RWPE1 (cell line): ENCODE results near the gene KAT6B.

ENCODE experiments used
- CTCF ChIA-PET: fragments of 350-600 bp; sonication (Branson Sonifier 250); formaldehyde crosslinking; extraction: SDS; loops from one replicate; lab custom pipeline; 2021; lab: Yijun Ruan, JAX
- POLR2A ChIA-PET: fragments of 400-600 bp; formaldehyde crosslinking; extraction: SDS; loops from one replicate; lab custom pipeline; 2020; ENCODE audit warnings: antibody characterized with exemption; ENCODE audit not compliant: low non-redundant PET; lab: Yijun Ruan, JAX
- DNase-seq: peaks from one replicate; pipeline ENCODE4 v3.0.0; 2012; ENCODE audit warnings: low spot score
- H3K27ac ChIP-seq: fragments of 450-650 bp; 2 replicates; pipeline ENCODE4 v1.5.1; 2017
- TF ChIP-seq, protein P1 (sequence below): fragments of 450-650 bp; conservative IDR thresholded peaks from 2 replicates; pipeline ENCODE4 v1.5.1; 2017; ENCODE audit warnings: low read depth, mild to moderate bottlenecking

The KAT6B gene

DNA sequence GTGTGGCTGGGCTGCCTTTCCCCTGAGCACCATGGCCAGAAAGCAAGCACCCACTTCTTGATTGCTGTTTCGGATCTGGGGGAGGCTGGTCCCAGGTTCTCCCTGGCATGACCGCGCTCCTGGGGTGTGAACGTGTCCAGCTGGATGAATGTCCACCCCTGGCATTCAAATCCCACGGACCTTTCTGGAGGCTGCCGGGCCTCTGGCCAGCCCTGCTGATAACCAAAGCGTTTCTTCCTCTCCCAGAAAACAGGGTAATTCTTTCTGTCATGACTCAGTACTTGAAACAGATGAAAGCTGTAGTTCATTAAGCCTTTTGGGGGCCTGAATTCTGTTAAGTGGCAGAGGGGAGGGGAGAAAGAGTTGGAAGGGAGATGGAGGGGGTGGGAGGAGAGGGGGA is 211.9 kb downstream of the KAT6B start:
- POLR2A ChIA-PET: no interaction called here
- DNase-seq: no peak
- TF ChIP-seq, protein P1, sequence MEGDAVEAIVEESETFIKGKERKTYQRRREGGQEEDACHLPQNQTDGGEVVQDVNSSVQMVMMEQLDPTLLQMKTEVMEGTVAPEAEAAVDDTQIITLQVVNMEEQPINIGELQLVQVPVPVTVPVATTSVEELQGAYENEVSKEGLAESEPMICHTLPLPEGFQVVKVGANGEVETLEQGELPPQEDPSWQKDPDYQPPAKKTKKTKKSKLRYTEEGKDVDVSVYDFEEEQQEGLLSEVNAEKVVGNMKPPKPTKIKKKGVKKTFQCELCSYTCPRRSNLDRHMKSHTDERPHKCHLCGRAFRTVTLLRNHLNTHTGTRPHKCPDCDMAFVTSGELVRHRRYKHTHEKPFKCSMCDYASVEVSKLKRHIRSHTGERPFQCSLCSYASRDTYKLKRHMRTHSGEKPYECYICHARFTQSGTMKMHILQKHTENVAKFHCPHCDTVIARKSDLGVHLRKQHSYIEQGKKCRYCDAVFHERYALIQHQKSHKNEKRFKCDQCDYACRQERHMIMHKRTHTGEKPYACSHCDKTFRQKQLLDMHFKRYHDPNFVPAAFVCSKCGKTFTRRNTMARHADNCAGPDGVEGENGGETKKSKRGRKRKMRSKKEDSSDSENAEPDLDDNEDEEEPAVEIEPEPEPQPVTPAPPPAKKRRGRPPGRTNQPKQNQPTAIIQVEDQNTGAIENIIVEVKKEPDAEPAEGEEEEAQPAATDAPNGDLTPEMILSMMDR: no peak
- CTCF ChIA-PET: interaction anchor here (0.7 kb wide), 1 partner anchor 790 kb away, joined by 3 read pairs; no protein-coding TSS in a partner anchor
- H3K27ac ChIP-seq: no peak overlapping the region

DNA sequence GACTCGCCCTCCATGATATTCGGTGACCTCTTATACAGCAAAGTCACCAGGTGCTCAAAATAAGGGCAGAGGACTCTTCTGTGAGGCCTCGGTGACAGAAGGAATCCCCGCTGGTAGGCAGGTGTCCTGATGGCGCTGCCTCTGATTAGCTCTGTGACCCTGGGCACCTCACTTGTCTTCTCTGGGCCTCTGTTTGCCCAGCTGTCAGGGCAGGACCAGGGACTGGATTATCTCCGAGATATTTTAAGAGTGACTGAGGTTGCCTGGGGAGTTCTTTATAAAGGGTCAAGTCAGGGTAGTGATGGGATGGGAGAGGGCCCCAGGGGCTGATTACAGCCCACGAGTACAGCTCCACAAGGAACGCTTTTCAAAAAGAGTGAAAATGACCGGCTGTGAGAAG is 214.2 kb downstream of the KAT6B start:
- POLR2A ChIA-PET: interaction anchor here (0.6 kb wide), 1 partner anchor 254 kb away, joined by 3 read pairs; no protein-coding TSS in a partner anchor
- CTCF ChIA-PET: no interaction called here

DNA sequence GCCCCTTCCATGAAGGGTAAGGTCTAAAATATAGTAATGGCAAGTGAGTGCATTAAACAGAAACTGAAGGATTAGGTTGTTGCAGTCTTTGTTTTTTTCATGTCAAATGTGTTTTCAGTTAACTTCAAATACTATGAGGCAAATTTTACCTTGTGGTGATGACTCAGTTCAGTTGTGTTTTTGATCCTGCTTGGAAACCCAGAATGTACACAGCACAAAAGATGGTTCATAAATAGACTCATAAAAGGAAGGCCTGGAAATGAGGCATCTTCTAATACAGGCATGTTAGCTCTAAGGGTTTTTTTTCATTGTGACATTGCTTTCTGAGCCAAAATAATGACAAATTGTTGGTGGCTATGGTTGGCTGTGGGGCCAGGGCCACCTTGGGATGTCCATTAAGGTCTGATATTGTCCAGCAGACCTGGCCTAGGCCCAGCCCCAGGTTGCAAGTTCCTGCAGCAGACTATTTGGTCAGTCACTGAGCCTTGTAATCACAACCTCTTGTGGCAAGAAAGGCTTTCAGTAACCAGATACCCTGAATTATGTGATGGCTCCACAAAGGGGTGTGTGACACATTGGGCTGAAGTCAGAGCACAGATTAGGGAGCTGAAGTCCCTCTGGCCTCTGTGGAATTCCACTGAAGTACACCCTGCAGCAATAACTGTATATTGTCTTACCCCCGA is 216.0 kb downstream of the KAT6B start:
- ChIA-PET POLR2A (no interaction called here), CTCF (interaction anchor here (0.6 kb wide), 2 partner anchors 22 to 58 kb away, joined by 6 to 8 read pairs; no protein-coding TSS in a partner anchor)
- TF ChIP-seq, protein P1: no peak
- DNase-seq: no peak
- no peak overlapping the region for H3K27ac ChIP-seq

More for the DNA sequence above, 214.2 kb downstream of the KAT6B start:
- no peak for DNase-seq
- TF ChIP-seq, protein P1: no peak
- no peak overlapping the region for H3K27ac ChIP-seq

DNA sequence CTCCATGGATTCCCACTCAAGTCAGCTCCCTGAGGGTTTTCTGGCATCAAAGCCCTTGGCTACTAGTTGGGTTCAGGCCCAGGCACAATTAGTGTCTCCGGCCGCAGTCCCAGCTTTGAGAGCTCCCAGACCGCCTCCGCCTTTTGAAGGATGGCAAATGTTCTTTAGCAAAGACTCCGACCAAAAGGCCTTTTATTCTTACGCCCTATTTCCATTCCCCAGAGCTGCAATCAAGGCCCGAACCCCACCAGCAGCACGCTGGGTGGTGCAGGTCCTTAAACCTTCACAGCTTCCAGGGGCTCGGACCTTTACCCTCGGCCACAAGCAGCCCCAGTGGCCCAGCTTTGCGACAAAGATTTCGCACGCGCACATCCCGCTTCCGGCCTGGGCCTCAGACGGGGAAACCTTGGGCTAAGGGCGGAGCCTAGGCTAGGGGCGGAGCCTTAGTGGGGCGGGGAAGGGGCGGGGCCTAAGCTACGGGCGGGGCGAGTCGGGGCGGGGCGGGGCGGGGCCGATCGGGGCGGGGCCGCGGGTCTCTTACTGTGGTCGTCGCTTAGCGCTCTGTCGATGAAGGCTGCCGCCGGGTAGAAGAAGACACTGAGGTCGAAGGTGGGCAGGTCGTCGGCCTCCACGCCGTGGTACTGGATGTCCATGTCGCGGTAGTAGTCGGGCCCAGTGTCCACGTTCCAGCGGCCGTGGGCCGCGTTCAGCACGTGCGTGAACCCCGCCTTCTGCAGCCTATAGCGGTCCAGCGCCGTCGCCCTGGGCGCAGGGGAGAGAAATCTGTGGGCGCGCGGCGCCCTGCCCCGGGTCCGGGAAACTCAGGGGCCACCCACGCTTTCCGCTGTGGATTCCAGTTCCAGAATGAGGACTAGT is 217.1 kb downstream of the KAT6B start:
- DNase-seq: peak; percentile 32
- no peak overlapping the region for H3K27ac ChIP-seq
- CTCF ChIA-PET: interaction anchor here (0.6 kb wide), 1 partner anchor 57 kb away, joined by 6 read pairs; no protein-coding TSS in a partner anchor
- TF ChIP-seq, protein P1: no peak
- POLR2A ChIA-PET: no interaction called here

DNA sequence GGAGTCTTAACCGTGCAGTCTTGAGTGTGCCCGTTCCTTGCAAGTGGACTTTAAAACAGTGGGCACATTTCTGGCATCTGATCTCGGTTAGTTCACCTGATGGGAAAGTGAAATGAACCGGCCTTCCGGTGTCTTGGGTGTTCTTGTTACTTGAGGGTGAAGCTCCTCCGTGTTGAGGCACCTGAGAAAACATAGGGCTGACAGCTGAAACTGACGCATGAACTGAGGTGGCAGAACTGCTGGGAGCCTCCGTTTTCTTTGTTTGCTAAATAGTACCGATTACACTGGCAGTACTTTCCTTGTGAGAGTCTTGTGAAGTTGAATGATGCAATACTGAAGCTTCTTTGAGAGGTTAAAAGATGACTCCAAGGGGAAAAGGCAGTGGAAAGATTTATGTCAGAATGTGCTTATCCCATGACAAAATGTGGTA is 222.3 kb downstream of the KAT6B start:
- DNase-seq: no peak
- POLR2A ChIA-PET: no interaction called here
- H3K27ac ChIP-seq: no peak overlapping the region
- TF ChIP-seq, protein P1: no peak
- CTCF ChIA-PET: no interaction called here
